ENCODE results near the gene KHDRBS2. TPM values are rescaled to one million over a fixed set of nuclear protein-coding genes. Genes with fewer than 3 reads are reported as not detected.

Gene KHDRBS2
- total RNA-seq, 1 donor from 2014 or later, result 14.0 TPM

- Histone ChIP-seq H3K4me1 (no peaks in the 10 kb centered on the region), H3K79me2 (ENCODE audit: low read depth) (no peaks in the 10 kb centered on the region), H3K36me3 (no peaks in the 10 kb centered on the region), H3F3A (ENCODE audit: low read depth) (no peaks in the 10 kb centered on the region), H3K27ac (no peak overlapping the region), H2AFZ (replicated peaks) (no peak overlapping the region), H3K4me3 (no peak overlapping the region), H3K27me3 (no peaks in the 10 kb centered on the region), H3K4me2 (no peak overlapping the region), H4K20me1 (ENCODE audit: low read depth) (no peaks in the 10 kb centered on the region), H3K9ac (no peak overlapping the region), H3K9me3 (ENCODE audit: low read depth) (no peaks in the 10 kb centered on the region)
- Mint-ChIP-seq H3K27me3 (ENCODE audit: insufficient read depth, low read depth) (peaks cover under 1% of the 10 kb centered on the region), H3K4me1 (peaks cover 10% of the 10 kb centered on the region), H3K9me3 (peaks cover 8% of the 10 kb centered on the region), H3K36me3 (peaks cover 10% of the 10 kb centered on the region), H3K27ac (no peak overlapping the region), H3K4me3 (no peak overlapping the region)
- TF ChIP-seq EZH2phosphoT487 (IDR thresholded peaks at IDR 0.05) (no peak), EZH2 (IDR thresholded peaks at IDR 0.05) (no peak), CTCF (IDR thresholded peaks at IDR 0.05) (no peak)
- DNase-seq (ENCODE audit: low spot score), result no peak
Measured at GRCh38 chr6:62013719-62014118, 272.3 kb downstream of the KHDRBS2 start.

- no peak overlapping the region for H3K4me2 ChIP-seq
- Mint-ChIP-seq H3K4me1 (peaks cover 10% of the 10 kb centered on the region), H3K27ac (no peak overlapping the region), H3K36me3 (peaks cover 11% of the 10 kb centered on the region), H3K4me3 (no peak overlapping the region), H3K9me3 (peaks cover 13% of the 10 kb centered on the region), H3K27me3 (ENCODE audit: insufficient read depth, low read depth) (peaks cover 2% of the 10 kb centered on the region)
- TF ChIP-seq CTCF (IDR thresholded peaks at IDR 0.05), result no peak
- no peak for TF ChIP-seq EZH2phosphoT487 (IDR thresholded peaks at IDR 0.05)
- TF ChIP-seq EZH2 (IDR thresholded peaks at IDR 0.05), result no peak
- no peak overlapping the region for H3K9ac ChIP-seq
- DNase-seq (ENCODE audit: low spot score), result no peak
- H3F3A ChIP-seq (ENCODE audit: low read depth), result no peaks in the 10 kb centered on the region
- H2AFZ ChIP-seq (replicated peaks), result no peak overlapping the region
- H3K79me2 ChIP-seq (ENCODE audit: low read depth), result no peaks in the 10 kb centered on the region
- H3K27me3 ChIP-seq, result no peaks in the 10 kb centered on the region
- H3K27ac ChIP-seq, result no peak overlapping the region
- no peak overlapping the region for H3K4me3 ChIP-seq
- no peaks in the 10 kb centered on the region for H3K9me3 ChIP-seq (ENCODE audit: low read depth)
- H3K36me3 ChIP-seq, result no peaks in the 10 kb centered on the region
- H4K20me1 ChIP-seq (ENCODE audit: low read depth), result no peaks in the 10 kb centered on the region
- no peaks in the 10 kb centered on the region for H3K4me1 ChIP-seq
Measured at GRCh38 chr6:62009445-62009844, 276.6 kb downstream of the KHDRBS2 start.

- no peaks in the 10 kb centered on the region for H3K79me2 ChIP-seq (ENCODE audit: low read depth)
- no peak overlapping the region for H3K4me2 ChIP-seq
- no peaks in the 10 kb centered on the region for H3F3A ChIP-seq (ENCODE audit: low read depth)
- Mint-ChIP-seq H3K4me3 (no peak overlapping the region), H3K36me3 (no peaks in the 10 kb centered on the region), H3K27me3 (ENCODE audit: insufficient read depth, low read depth) (no peaks in the 10 kb centered on the region), H3K27ac (no peak overlapping the region), H3K4me1 (no peaks in the 10 kb centered on the region), H3K9me3 (no peaks in the 10 kb centered on the region)
- TF ChIP-seq CTCF (IDR thresholded peaks at IDR 0.05) (no peak), EZH2phosphoT487 (IDR thresholded peaks at IDR 0.05) (no peak), EZH2 (IDR thresholded peaks at IDR 0.05) (no peak)
- no peak overlapping the region for H3K4me3 ChIP-seq
- H3K27ac ChIP-seq, result no peak overlapping the region
- H3K4me1 ChIP-seq, result no peaks in the 10 kb centered on the region
- H3K9ac ChIP-seq, result no peak overlapping the region
- H3K9me3 ChIP-seq (ENCODE audit: low read depth), result no peaks in the 10 kb centered on the region
- no peaks in the 10 kb centered on the region for H4K20me1 ChIP-seq (ENCODE audit: low read depth)
- H3K36me3 ChIP-seq, result no peaks in the 10 kb centered on the region
- no peak for DNase-seq (ENCODE audit: low spot score)
- H2AFZ ChIP-seq (replicated peaks), result no peak overlapping the region
- no peaks in the 10 kb centered on the region for H3K27me3 ChIP-seq
Measured at GRCh38 chr6:61989616-61990015, 296.4 kb downstream of the KHDRBS2 start.

Data from neural progenitor cell (in vitro differentiated cells).